ENCODE data around the gene EVPL.

- TF ChIP-seq ZNF785 (tag by site-specific recombination; IDR thresholded peaks at IDR 0.05) (no peak), CTCF (tag by site-specific recombination; IDR thresholded peaks at IDR 0.05) (no peak), ZBTB11 (tag by site-specific recombination; conservative IDR thresholded peaks at IDR 0.05; ENCODE audit: low read depth) (no peak), ELK4 (IDR thresholded peaks at IDR 0.05; ENCODE audit: borderline replicate concordance, low read depth, low read length) (no peak), ZNF529 (tag by site-specific recombination; IDR thresholded peaks at IDR 0.05; ENCODE audit: insufficient replicate concordance) (no peak), REST (tag by site-specific recombination; IDR thresholded peaks at IDR 0.05) (no peak), KLF8 (tag by site-specific recombination; IDR thresholded peaks at IDR 0.05) (no peak), KLF10 (tag by site-specific recombination; IDR thresholded peaks at IDR 0.05) (no peak)
- TF ChIP-seq, protein P1, sequence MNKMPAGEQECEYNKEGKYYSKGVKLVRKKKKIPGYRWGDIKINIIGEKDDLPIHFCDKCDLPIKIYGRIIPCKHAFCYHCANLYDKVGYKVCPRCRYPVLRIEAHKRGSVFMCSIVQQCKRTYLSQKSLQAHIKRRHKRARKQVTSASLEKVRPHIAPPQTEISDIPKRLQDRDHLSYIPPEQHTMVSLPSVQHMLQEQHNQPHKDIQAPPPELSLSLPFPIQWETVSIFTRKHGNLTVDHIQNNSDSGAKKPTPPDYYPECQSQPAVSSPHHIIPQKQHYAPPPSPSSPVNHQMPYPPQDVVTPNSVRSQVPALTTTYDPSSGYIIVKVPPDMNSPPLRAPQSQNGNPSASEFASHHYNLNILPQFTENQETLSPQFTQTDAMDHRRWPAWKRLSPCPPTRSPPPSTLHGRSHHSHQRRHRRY (tag by site-specific recombination; IDR thresholded peaks at IDR 0.05) = no peak
These were observed 57.0 kb downstream of the EVPL start for GRCh38 chr17:75970011-75970523.

Data from HEK293 (cell line).